Upper lobe of right lung (tissue), 1 donor: ENCODE results near the gene ACTL8. TPM values are rescaled to one million over a fixed set of nuclear protein-coding genes. Genes with fewer than 3 reads are reported as not detected.

Source experiments
- ATAC-seq: fragments of 200-7000 bp; cut with Tn5 transposase; one replicate; pipeline ENCODE4 v1.9.1; 2020; ENCODE audit warnings: mild to moderate bottlenecking, moderate library complexity
- DNase-seq: peaks from one replicate; pipeline ENCODE4 v3.0.0-alpha.2; 2020
- H3K27ac ChIP-seq: fragments of 200-600 bp; one replicate; pipeline ENCODE4 v1.8.0; 2022
- H3K27me3 ChIP-seq: fragments of 200-600 bp; one replicate; pipeline ENCODE4 v1.8.0; 2022; ENCODE audit warnings: mild to moderate bottlenecking
- H3K36me3 ChIP-seq: fragments of 200-600 bp; one replicate; pipeline ENCODE4 v1.8.0; 2022
- H3K4me1 ChIP-seq: fragments of 200-600 bp; one replicate; pipeline ENCODE4 v1.8.0; 2022
- H3K4me3 ChIP-seq: fragments of 200-600 bp; one replicate; pipeline ENCODE4 v1.8.0; 2022; ENCODE audit warnings: mild to moderate bottlenecking
- H3K9me3 ChIP-seq: fragments of 200-600 bp; one replicate; pipeline ENCODE4 v1.8.0; 2022
- intact Hi-C: fragments of 100-400 bp; cut with DNase I; formaldehyde crosslinking; loops from one replicate; pipeline ENCODE4 v1.11.0; 2022
- total RNA-seq: library from RNA; stranded (reverse); fragmentation: NEBNext Ultra II Directional; extraction: Animal tissue kit (Norgen Biotek cat#: 25700); gene quantifications from one replicate; pipeline ENCODE4 v1.2.1, GENCODE V29; 2021
- TF ChIP-seq, protein P1 (sequence below): fragments of 200-600 bp; IDR thresholded peaks from one replicate; pipeline ENCODE4 v1.8.0; 2022; ENCODE audit warnings: antibody characterized with exemption
- donor health status: DM: no; HTN: yes; CAD: no; lungs with severe emphysema.

Gene ACTL8
- total RNA-seq, 1 donor from 2014 or later = not detected

DNA sequence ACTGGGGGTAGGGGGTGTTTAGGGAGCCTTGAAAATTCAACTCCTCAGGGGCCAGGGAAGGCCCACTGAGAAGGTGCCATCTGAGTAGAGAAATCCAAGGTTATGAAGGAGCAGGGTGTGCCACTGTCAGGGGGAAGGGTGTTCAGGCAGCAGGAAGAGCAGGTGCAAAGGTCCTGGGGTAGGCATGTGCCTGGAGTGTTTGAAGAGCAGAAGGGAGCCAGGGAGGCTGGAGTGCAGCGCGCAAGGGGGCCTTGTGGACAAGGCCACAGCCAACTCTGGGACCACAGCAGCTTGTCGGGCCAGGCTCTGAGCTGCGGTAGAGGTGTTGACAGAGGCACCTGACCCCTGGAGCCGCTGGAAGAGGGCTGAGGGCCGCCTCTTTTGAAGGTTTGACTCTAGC is 19.3 kb downstream of the ACTL8 start:
- H3K36me3 ChIP-seq = no peaks in the 10 kb centered on the region
- TF ChIP-seq, protein P1, sequence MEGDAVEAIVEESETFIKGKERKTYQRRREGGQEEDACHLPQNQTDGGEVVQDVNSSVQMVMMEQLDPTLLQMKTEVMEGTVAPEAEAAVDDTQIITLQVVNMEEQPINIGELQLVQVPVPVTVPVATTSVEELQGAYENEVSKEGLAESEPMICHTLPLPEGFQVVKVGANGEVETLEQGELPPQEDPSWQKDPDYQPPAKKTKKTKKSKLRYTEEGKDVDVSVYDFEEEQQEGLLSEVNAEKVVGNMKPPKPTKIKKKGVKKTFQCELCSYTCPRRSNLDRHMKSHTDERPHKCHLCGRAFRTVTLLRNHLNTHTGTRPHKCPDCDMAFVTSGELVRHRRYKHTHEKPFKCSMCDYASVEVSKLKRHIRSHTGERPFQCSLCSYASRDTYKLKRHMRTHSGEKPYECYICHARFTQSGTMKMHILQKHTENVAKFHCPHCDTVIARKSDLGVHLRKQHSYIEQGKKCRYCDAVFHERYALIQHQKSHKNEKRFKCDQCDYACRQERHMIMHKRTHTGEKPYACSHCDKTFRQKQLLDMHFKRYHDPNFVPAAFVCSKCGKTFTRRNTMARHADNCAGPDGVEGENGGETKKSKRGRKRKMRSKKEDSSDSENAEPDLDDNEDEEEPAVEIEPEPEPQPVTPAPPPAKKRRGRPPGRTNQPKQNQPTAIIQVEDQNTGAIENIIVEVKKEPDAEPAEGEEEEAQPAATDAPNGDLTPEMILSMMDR = no peak
- no peaks in the 10 kb centered on the region for H3K4me1 ChIP-seq
- H3K9me3 ChIP-seq = no peaks in the 10 kb centered on the region
- H3K4me3 ChIP-seq = no peak overlapping the region
- DNase-seq = no peak
- H3K27me3 ChIP-seq = no peaks in the 10 kb centered on the region
- ATAC-seq = no peak
- intact Hi-C loops = no loop called here
- H3K27ac ChIP-seq = no peak overlapping the region

DNA sequence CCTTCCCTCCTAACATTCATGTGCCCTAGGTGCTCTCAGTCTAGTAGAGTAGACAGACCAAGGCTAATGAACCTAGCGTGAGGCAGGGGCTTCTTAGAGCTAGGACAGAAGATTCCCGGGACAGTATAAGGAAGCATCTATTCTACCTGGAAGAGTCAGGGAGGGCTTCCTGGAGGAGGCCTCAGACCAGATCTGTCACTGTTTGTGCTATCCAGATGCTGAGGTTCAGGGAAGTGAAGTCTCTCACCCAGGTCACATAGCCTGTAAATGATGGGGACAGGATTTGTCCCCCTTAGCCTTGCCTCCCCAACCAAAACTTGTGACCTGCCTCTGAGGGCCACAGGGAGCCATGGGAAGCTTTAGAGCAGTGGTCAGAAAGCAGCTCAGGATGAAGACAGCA is 20.7 kb downstream of the ACTL8 start:
- DNase-seq (no peak), ATAC-seq (no peak)
- Histone ChIP-seq H3K4me1 (no peaks in the 10 kb centered on the region), H3K4me3 (no peak overlapping the region), H3K36me3 (no peaks in the 10 kb centered on the region), H3K27ac (no peak overlapping the region), H3K9me3 (no peaks in the 10 kb centered on the region), H3K27me3 (no peaks in the 10 kb centered on the region)
- intact Hi-C loops = no loop called here
- TF ChIP-seq, protein P1 = no peak

DNA sequence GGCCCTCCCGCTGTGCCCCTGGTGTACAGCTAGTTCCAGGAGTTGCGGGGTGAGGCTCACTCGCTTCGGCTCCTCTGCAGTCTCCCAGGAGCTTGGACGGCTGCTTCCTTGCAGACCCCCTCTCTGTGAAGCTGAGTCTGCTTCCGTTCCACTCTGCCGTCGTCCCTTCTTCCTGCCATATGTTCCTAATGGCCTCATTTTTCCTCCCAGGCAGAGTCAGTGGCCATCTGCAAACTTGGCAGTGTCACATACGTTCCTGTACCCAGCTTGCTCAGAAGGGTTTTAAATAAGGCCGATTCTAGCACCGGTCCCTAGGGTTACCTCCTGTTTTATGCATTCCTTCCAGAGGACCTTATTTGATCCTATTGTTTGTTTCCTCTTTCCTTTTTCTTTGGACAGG is 21.3 kb downstream of the ACTL8 start:
- Histone ChIP-seq H3K4me3 (no peak overlapping the region), H3K36me3 (no peaks in the 10 kb centered on the region), H3K27me3 (no peaks in the 10 kb centered on the region), H3K4me1 (no peaks in the 10 kb centered on the region), H3K9me3 (no peaks in the 10 kb centered on the region), H3K27ac (no peak overlapping the region)
- no peak for ATAC-seq
- no peak for DNase-seq
- TF ChIP-seq, protein P1 = no peak
- intact Hi-C loops = no loop called here

DNA sequence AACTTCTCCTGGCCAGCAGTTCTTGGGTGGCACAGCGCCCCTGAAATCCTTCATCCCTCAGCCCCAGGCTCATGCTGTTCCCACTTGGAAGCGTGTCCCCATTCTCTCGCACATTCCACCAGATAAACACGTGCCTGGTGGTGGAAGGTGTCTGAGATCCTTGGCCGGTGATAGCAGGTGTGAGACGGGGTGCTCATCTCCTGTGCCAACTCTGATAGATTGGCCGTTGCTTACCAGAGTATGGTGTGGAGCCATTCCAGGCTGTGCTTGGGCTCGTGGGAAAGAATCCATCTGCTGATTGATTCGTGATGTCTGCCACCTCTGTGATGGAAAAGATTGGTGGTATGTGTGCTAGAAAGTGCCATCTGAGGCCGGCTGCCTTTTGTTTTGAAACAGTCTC is 22.2 kb downstream of the ACTL8 start:
- H3K4me3 ChIP-seq = no peak overlapping the region
- no peaks in the 10 kb centered on the region for H3K27me3 ChIP-seq
- H3K4me1 ChIP-seq = no peaks in the 10 kb centered on the region
- no peak overlapping the region for H3K27ac ChIP-seq
- TF ChIP-seq, protein P1 = no peak
- no peaks in the 10 kb centered on the region for H3K36me3 ChIP-seq
- ATAC-seq = no peak
- no peak for DNase-seq
- H3K9me3 ChIP-seq = no peaks in the 10 kb centered on the region
- intact Hi-C loops = no loop called here

DNA sequence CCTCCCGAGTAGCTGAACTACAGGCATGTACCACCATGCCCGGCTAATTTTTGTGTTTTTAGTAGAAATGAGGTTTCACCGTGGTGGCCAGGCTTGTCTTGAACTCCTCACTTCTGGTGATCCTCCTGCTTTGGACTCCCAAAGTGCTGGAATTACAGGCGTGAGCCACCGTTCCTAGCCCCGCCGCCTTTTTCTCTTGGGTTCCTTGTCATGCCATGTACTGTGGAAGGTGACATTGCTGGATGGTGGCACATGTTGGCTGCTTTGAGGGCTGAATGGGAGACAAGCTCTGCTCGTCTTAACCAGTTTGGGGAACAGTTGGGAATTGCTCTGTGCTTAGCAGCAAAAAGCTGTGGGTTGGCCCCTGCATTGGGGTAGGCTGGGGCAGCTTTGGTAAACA is 22.7 kb downstream of the ACTL8 start:
- H3K27me3 ChIP-seq = no peaks in the 10 kb centered on the region
- H3K27ac ChIP-seq = no peak overlapping the region
- intact Hi-C loops = no loop called here
- no peaks in the 10 kb centered on the region for H3K9me3 ChIP-seq
- H3K36me3 ChIP-seq = no peaks in the 10 kb centered on the region
- TF ChIP-seq, protein P1 = no peak
- DNase-seq (no peak), ATAC-seq (no peak)
- no peaks in the 10 kb centered on the region for H3K4me1 ChIP-seq
- H3K4me3 ChIP-seq = no peak overlapping the region

DNA sequence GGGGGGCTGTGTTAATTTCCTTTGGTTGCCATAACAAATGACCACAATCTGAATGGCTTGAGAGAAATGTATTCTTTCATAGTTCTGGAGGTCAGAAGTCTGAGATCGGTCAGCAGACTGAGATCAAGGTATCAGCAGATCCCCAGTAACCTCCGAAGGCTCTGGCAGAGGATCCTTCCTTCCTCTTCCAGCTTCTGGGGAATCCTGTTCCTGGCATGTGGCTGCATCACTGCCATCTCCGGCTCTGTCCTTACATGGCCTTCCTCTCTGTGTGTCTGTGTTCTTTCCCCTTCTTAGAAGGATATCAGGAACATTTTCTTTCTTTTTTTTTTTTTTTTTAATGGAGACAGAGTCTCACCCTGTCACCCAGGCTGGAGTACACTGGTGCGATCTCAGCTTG is 25.8 kb downstream of the ACTL8 start:
- no peak overlapping the region for H3K4me3 ChIP-seq
- intact Hi-C loops = no loop called here
- no peaks in the 10 kb centered on the region for H3K4me1 ChIP-seq
- no peaks in the 10 kb centered on the region for H3K36me3 ChIP-seq
- TF ChIP-seq, protein P1 = no peak
- H3K27me3 ChIP-seq = no peaks in the 10 kb centered on the region
- DNase-seq (no peak), ATAC-seq (no peak)
- H3K9me3 ChIP-seq = no peaks in the 10 kb centered on the region
- no peak overlapping the region for H3K27ac ChIP-seq
